ENCODE data around the gene PCDHGA7. TPM values are rescaled to one million over a fixed set of nuclear protein-coding genes. Genes with fewer than 3 reads are reported as not detected.
A peak's percentile ranks its signal among the peaks of the same experiment; 100 is the strongest.
"Not testable (repeated sequence)": the region's sequence is repeated elsewhere in the genome, so short reads cannot be mapped to it uniquely, and the experiment has no call there.

PCDHGA7 gene
- total RNA-seq, 1 experiment from 2014 or later = 0.56 TPM

DNA sequence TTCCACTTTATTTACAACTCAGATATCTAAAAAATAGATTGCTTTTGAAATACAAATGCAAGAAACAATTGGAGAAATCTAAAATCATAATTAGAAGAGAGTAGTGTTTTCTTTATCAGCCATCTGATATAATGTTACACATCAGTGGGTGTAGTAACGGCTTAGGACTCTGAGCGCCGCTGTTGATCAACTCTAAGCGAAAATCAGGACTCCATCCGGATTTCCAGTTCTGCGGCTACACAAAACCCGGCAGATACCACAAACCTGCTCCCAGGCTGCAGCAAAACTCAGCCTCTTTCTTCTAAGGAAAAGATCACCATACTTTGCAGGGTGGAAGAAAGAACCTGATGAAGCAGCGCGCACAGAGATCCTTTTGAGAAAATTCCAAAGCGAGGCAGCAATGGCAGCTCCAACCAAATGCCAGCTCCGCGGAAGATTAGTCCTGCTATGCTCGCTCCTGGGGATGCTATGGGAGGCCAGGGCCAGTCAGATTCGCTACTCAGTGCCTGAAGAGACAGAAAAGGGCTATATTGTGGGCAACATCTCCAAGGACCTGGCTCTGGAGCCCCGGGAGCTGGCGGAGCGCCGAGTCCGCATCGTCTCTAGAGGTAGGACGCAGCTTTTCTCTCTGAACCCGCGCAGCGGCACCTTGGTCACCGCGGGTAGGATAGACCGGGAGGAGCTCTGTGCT, 20.2 kb downstream of the PCDHGA7 start, which contains the start of gene PCDHGA9:
Gene PCDHGA9, plus strand, starts transcription at position 226 of the 691 bp plus-strand sequence. Its CDS starts 175 bp downstream, at position 401.
- CTCF ChIA-PET = interaction anchor here (0.6 to 1.1 kb wide), 5 partner anchors 31 to 211 kb away, joined by 3 to 7 read pairs (median 3); no protein-coding TSS in a partner anchor
- no peak within 1 kb of the TSS for H3K27ac Mint-ChIP-seq (ENCODE audit: low read depth, unreplicated experiment)
- no TSS peak for BruUV-seq (replicated peaks)
- POLR2A ChIA-PET = interaction anchor here (1.1 kb wide), 1 partner anchor 122 kb away, joined by 3 read pairs; no protein-coding TSS in a partner anchor
- DNase-seq (ENCODE audit: unreplicated experiment) = peak; percentile 43
- peaks cover 5% of the 10 kb centered on the region for H3K36me3 Mint-ChIP-seq (ENCODE audit: insufficient read depth, unreplicated experiment)
- H3K4me1 Mint-ChIP-seq (ENCODE audit: insufficient read depth, unreplicated experiment) = no peaks in the 10 kb centered on the region
- peaks cover 31% of the 10 kb centered on the region for H3K9me3 Mint-ChIP-seq (ENCODE audit: unreplicated experiment)
- intact Hi-C loops (cut with micrococcal nuclease) = no loop called here
- no peak within 1 kb of the TSS for H3K4me3 Mint-ChIP-seq (ENCODE audit: unreplicated experiment)
- TF ChIP-seq, protein P1, sequence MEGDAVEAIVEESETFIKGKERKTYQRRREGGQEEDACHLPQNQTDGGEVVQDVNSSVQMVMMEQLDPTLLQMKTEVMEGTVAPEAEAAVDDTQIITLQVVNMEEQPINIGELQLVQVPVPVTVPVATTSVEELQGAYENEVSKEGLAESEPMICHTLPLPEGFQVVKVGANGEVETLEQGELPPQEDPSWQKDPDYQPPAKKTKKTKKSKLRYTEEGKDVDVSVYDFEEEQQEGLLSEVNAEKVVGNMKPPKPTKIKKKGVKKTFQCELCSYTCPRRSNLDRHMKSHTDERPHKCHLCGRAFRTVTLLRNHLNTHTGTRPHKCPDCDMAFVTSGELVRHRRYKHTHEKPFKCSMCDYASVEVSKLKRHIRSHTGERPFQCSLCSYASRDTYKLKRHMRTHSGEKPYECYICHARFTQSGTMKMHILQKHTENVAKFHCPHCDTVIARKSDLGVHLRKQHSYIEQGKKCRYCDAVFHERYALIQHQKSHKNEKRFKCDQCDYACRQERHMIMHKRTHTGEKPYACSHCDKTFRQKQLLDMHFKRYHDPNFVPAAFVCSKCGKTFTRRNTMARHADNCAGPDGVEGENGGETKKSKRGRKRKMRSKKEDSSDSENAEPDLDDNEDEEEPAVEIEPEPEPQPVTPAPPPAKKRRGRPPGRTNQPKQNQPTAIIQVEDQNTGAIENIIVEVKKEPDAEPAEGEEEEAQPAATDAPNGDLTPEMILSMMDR (IDR thresholded peaks at IDR 0.05; ENCODE audit: unreplicated experiment) = no peak
- no peaks in the 10 kb centered on the region for H3K27me3 Mint-ChIP-seq (ENCODE audit: insufficient read depth, unreplicated experiment)

DNA sequence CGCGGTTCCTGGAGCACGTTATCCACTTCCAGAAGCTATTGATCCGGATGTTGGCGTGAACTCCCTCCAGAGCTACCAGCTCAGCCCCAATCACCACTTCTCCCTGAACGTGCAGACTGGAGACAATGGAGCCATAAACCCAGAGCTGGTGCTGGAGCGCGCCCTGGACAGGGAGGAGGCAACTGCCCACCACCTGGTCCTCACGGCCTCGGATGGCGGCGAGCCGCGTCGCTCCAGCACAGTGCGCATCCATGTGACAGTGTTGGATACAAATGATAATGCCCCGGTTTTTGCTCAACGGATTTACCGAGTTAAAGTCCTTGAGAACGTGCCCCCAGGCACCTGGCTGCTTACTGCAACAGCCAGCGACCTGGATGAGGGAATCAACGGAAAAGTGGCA, 20.8 kb downstream of the PCDHGA7 start:
- Mint-ChIP-seq H3K9me3 (ENCODE audit: unreplicated experiment) (peaks cover 35% of the 10 kb centered on the region), H3K27ac (ENCODE audit: low read depth, unreplicated experiment) (no peak overlapping the region), H3K36me3 (ENCODE audit: insufficient read depth, unreplicated experiment) (peaks cover 5% of the 10 kb centered on the region), H3K27me3 (ENCODE audit: insufficient read depth, unreplicated experiment) (no peaks in the 10 kb centered on the region), H3K4me1 (ENCODE audit: insufficient read depth, unreplicated experiment) (no peaks in the 10 kb centered on the region), H3K4me3 (ENCODE audit: unreplicated experiment) (no peak overlapping the region)
- intact Hi-C loops (cut with micrococcal nuclease) = no loop called here
- POLR2A ChIA-PET = interaction anchor here (1.1 kb wide), 1 partner anchor 121 kb away, joined by 3 read pairs; no protein-coding TSS in a partner anchor
- TF ChIP-seq, protein P1 (IDR thresholded peaks at IDR 0.05; ENCODE audit: unreplicated experiment) = no peak
- no TSS peak for BruUV-seq (replicated peaks)
- DNase-seq (ENCODE audit: unreplicated experiment) = no peak
- CTCF ChIA-PET = interaction anchor here (0.6 to 1.1 kb wide), 6 partner anchors 11 to 212 kb away, joined by 3 to 7 read pairs (median 4); no protein-coding TSS in a partner anchor

DNA sequence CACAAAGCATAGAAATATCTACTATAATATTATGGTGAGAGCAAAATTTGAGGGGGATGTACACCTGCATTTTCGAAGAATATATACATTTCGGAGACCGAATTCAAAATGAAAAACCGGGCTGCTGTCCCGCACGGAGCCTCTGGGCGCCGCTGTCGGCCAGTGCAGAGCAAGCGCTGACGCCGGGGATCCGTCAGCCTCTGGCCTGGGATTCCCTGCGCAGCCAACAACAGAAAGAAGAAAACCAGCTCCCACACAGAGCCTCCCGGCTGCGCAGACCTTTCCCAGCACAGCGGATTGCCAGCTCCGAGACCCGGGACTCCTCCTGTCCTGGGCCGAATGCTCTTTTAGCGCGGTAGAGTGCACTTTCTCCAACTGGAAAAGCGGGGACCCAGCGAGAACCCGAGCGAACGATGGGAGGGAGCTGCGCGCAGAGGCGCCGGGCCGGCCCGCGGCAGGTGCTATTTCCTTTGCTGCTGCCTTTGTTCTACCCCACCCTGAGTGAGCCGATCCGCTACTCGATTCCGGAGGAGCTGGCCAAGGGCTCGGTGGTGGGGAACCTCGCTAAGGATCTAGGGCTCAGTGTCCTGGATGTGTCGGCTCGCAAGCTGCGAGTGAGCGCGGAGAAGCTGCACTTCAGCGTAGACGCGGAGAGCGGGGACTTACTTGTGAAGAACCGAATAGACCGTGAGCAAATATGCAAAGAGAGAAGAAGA, 25.4 kb downstream of the PCDHGA7 start, which contains the start of gene PCDHGB6:
Gene PCDHGB6, plus strand, starts transcription at position 232 of the 716 bp plus-strand sequence. Its CDS starts 182 bp downstream, at position 414.
- H3K4me3 Mint-ChIP-seq (ENCODE audit: unreplicated experiment) = not testable (repeated sequence)

More for the DNA sequence above, 25.4 kb downstream of the PCDHGA7 start, which contains the start of gene PCDHGB6:
- DNase-seq (ENCODE audit: unreplicated experiment); H3K4me1 Mint-ChIP-seq (ENCODE audit: insufficient read depth, unreplicated experiment); intact Hi-C loops (cut with micrococcal nuclease); H3K27me3 Mint-ChIP-seq (ENCODE audit: insufficient read depth, unreplicated experiment); H3K27ac Mint-ChIP-seq (ENCODE audit: low read depth, unreplicated experiment); H3K36me3 Mint-ChIP-seq (ENCODE audit: insufficient read depth, unreplicated experiment); POLR2A ChIA-PET; BruUV-seq (replicated peaks): not testable (repeated sequence)
- H3K9me3 Mint-ChIP-seq (ENCODE audit: unreplicated experiment) = peaks cover 32% of the 10 kb centered on the region
- CTCF ChIA-PET = interaction anchor here (0.6 to 1.2 kb wide), 3 partner anchors 11 to 1299 kb away, joined by 3 read pairs; no protein-coding TSS in a partner anchor
- TF ChIP-seq, protein P1 (IDR thresholded peaks at IDR 0.05; ENCODE audit: unreplicated experiment) = peak; percentile 23

Measured in MCF 10A (cell line).